Neutrophil (primary cell): ENCODE data around the gene TRAPPC3.

ENCODE experiments used
- H3K27ac ChIP-seq: fragments of 200-600 bp; sonication (generic); 2 replicates; pipeline ENCODE4 v1.5.1; 2016; ENCODE audit warnings: mild to moderate bottlenecking, moderate library complexity
- H3K27me3 ChIP-seq: fragments of 200-600 bp; sonication (generic); 2 replicates; pipeline ENCODE4 v1.6.0; 2016; ENCODE audit warnings: mild to moderate bottlenecking
- H3K36me3 ChIP-seq: fragments of 200-600 bp; sonication (generic); 2 replicates; pipeline ENCODE4 v1.5.1; 2017
- H3K4me1 ChIP-seq, 2 experiments: fragments of 200-600 bp in 1 of 2; sonication (generic) in 1 of 2; 1 replicate in 1 of 2; 2 replicates in 1 of 2; pipeline versions ENCODE4 v1.5.1 to v1.6.1; 2013 to 2016; ENCODE audit warnings: low read depth in 1 of 2, low read length in 1 of 2, mild to moderate bottlenecking in 1 of 2, moderate library complexity in 1 of 2; ENCODE audit not compliant: control insufficient read depth in 1 of 2, insufficient read depth in 1 of 2
- H3K4me3 ChIP-seq, 2 experiments: fragments of 200-600 bp in 1 of 2; sonication (generic) in 1 of 2; 1 replicate in 1 of 2; 2 replicates in 1 of 2; pipeline ENCODE4 v1.5.1; 2013 to 2016; ENCODE audit warnings: low read depth in 1 of 2, low read length in 1 of 2, mild to moderate bottlenecking in 1 of 2, moderate library complexity in 1 of 2
- H3K9me3 ChIP-seq: fragments of 200-600 bp; sonication (generic); 2 replicates; pipeline ENCODE4 v1.5.1; 2016
- TF ChIP-seq, protein P1 (sequence below): fragments of 200-600 bp; sonication (generic); IDR thresholded peaks from 2 replicates; pipeline ENCODE4 v1.5.1; 2016; ENCODE audit warnings: antibody characterized with exemption

The TRAPPC3 gene

DNA sequence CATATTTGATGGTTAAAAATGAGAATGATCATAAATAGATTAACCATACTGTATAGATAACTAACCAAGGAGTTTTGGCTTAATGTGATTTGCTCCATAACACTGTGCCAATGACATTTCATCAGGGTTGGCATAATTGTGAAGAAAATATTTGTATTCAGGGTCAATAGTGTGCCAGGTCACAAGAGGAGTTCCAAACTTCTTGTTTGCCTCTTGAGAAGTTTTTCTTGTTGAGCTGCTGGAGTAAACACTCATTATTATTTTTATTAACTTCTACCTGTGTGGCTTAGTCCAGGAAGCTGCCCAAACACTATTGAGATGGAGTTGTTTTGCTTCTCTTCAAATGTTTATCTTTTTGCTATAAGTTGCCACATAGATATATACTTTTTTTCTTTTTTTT is 14.1 kb upstream of the TRAPPC3 start:
- Histone ChIP-seq H3K27me3 (no peaks in the 10 kb centered on the region), H3K27ac (peak overlapping the region; percentile 96), H3K36me3 (peaks cover 14% of the 10 kb centered on the region), H3K4me1 (peaks cover 44 to 45% of the 10 kb centered on the region in 2 experiments), H3K4me3 (no peak overlapping the region), H3K9me3 (no peaks in the 10 kb centered on the region)
- TF ChIP-seq, protein P1, sequence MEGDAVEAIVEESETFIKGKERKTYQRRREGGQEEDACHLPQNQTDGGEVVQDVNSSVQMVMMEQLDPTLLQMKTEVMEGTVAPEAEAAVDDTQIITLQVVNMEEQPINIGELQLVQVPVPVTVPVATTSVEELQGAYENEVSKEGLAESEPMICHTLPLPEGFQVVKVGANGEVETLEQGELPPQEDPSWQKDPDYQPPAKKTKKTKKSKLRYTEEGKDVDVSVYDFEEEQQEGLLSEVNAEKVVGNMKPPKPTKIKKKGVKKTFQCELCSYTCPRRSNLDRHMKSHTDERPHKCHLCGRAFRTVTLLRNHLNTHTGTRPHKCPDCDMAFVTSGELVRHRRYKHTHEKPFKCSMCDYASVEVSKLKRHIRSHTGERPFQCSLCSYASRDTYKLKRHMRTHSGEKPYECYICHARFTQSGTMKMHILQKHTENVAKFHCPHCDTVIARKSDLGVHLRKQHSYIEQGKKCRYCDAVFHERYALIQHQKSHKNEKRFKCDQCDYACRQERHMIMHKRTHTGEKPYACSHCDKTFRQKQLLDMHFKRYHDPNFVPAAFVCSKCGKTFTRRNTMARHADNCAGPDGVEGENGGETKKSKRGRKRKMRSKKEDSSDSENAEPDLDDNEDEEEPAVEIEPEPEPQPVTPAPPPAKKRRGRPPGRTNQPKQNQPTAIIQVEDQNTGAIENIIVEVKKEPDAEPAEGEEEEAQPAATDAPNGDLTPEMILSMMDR = no peak

DNA sequence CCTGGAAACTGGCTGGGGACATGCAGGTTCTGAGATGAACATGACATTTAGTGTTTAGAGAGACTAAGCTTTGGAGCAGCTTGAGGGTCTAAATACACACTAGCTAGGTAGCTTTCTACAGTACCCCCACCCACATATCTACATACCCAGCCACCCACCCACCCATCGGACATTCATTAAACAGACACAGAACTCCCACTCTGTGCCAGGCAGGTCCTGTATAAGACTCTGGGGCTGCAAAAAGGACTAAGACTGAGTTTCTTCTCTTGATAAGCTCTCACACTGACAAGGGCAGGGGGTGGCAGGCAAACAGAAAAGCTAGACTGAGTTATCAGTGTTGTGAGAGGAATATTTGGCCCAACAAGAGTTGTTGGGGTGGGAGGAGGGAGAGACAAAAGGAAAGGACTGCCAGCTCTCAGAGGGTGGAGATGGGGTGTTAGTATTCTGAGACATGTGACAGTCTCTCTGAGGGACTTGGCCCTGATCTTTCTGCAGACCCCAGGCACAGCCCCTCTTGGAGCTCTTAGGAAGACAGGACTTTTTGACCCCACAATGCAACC is 13.5 kb upstream of the TRAPPC3 start:
- TF ChIP-seq, protein P1 = no peak
- H3K27ac ChIP-seq = peak overlapping the region; percentile 96
- peak overlapping the region in 1 of 2 experiments; percentile 64 for H3K4me3 ChIP-seq
- H3K9me3 ChIP-seq = no peaks in the 10 kb centered on the region
- no peaks in the 10 kb centered on the region for H3K27me3 ChIP-seq
- H3K4me1 ChIP-seq = peaks cover 51 to 52% of the 10 kb centered on the region in 2 experiments
- H3K36me3 ChIP-seq = peaks cover 13% of the 10 kb centered on the region

DNA sequence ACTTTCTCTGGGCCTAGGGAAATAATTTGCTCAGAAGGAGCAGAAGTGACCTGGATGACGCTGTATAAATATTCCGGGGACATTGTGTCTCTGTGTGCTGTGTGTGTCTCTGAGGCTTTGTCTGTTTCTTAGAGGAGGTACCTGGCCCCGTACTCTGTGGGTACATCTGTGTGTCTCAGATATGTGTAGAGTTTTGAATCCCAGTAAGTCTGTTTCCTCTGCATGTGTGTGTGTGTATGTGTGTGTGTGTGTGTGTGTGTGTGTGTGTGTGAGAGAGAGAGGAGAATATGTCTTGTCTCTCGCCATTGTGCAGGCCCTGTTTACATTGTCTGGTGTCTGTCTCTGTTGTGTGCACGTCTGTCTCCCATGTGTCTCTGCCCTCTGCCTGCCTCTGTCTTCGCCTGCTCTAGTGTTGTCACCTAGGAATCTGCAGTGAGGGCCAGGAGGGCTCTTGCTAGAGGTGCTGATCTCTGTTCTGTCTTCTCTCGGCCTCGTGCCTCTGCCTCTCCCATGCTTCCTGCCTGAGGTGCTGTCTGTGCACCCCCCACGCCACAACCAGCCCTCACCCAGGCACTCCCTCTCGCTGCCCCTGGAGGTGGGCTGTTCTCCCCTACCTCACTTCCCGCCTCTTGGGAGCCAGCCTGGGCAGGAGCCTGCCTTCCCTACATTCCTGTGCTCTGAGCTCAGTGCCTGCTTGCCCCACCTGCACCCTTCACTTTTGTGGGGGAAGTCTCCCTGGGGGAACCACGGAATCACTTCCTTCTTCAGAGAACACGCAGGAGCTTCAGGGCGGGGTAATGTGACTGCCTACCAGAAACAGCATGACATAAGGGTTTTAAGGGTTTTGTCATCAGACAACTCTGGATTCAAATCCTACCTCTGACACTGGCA is 12.6 kb upstream of the TRAPPC3 start:
- H3K9me3 ChIP-seq = no peaks in the 10 kb centered on the region

DNA sequence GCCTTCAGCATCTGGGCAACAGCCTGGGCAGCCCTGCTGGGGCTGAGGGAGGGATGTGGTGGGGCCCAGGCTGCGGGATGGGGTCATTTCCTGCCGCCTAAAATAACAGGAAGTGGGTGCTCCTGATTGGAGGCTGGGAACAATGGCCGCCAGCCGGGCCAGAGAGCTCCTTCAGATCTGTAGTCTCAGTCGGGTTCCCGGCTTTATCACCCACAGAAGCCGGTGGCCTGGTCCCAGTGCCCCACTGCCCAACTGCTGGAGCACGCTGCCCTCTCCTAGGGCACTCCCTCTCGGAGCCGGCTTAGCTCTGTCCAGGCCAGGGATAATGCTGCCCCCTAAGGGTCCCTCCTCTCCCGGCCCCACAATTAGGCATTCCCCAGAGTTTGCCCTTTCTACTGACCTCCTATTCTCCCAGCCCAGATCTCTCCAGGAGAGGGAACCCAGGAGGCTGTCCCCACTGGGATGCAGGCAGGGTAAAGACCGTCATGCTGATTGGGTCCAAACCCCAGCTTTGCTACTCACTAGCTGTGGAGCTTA is 11.7 kb upstream of the TRAPPC3 start:
- Histone ChIP-seq H3K36me3 (no peaks in the 10 kb centered on the region), H3K27ac (peak overlapping the region; percentile 96), H3K4me3 (peak overlapping the region; percentile 58 to 64), H3K27me3 (no peaks in the 10 kb centered on the region), H3K4me1 (peaks cover 59 to 60% of the 10 kb centered on the region in 2 experiments), H3K9me3 (no peaks in the 10 kb centered on the region)
- TF ChIP-seq, protein P1 = no peak

More for the DNA sequence above, 12.6 kb upstream of the TRAPPC3 start:
- peaks cover 59 to 60% of the 10 kb centered on the region in 2 experiments for H3K4me1 ChIP-seq
- no peaks in the 10 kb centered on the region for H3K27me3 ChIP-seq
- peak overlapping the region; percentile 96 for H3K27ac ChIP-seq
- TF ChIP-seq, protein P1 = no peak
- H3K36me3 ChIP-seq = peaks cover 5% of the 10 kb centered on the region
- peak overlapping the region; percentile 58 to 64 for H3K4me3 ChIP-seq

DNA sequence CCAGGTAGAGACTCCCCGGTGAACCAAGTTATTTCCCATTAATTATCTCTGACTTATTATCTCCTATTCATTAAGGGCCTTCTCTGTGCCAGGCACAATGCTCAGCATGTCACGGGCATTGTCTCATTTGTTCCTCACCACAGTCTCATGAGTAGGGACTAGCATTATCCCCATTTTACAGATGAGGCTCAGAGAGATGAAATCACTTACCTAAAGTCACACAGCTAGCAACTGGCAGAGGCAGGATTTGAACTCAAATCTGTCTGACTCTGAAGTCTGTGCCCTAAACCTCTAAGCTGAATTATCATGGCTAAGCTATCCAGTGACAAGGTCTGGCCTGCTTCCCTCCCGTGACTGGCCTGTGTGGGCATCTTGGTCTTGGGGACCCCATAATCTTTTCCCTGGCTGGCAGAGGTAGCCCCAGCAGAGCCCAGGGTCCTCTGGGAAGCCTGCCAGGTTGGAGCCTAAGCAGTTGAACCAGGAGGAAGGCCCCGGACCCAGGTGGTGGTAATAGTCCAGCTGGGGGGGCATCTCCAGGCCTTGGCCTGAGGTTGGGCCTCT is 11.2 kb upstream of the TRAPPC3 start:
- peaks cover 60 to 61% of the 10 kb centered on the region in 2 experiments for H3K4me1 ChIP-seq
- no peaks in the 10 kb centered on the region for H3K27me3 ChIP-seq
- H3K27ac ChIP-seq = peak overlapping the region; percentile 96
- no peaks in the 10 kb centered on the region for H3K36me3 ChIP-seq
- H3K4me3 ChIP-seq = peak overlapping the region; percentile 58 to 64
- TF ChIP-seq, protein P1 = no peak
- no peaks in the 10 kb centered on the region for H3K9me3 ChIP-seq
